Measurements from ENCODE around the gene ZNF446. TPM values are rescaled to one million over a fixed set of nuclear protein-coding genes. Genes with fewer than 3 reads are reported as not detected.

The ZNF446 gene
- total and polyA plus RNA-seq, 7 donors = 3.5 to 8.7 (median 6.2) TPM

GRCh38 chr19:58520257-58520599, 44.1 kb downstream of the ZNF446 start:
- intact Hi-C loops (cut with DNase I) = loop anchor here in 1 of 2 donors (2.0 kb wide), 1 partner anchor 23 kb away; no protein-coding TSS in a partner anchor
- Histone ChIP-seq H3K4me3 (peak overlapping the region; percentile 98), H3K9me3 (no peaks in the 10 kb centered on the region), H3K36me3 (ENCODE audit: insufficient read depth in 1 of 2, low read depth in 1 of 2) (peaks cover 0 to 20% of the 10 kb centered on the region in 2 donors), H3K27me3 (ENCODE audit: insufficient read depth in 3 of 3, low read length in 2 of 3) (no peaks in the 10 kb centered on the region), H3K4me1 (peaks cover 27% of the 10 kb centered on the region), H3K27ac (peak overlapping the region; percentile 97)
- DNase-seq (no peak), ATAC-seq (peak in 2 of 4 donors; percentile 24 to 39)
- no peak for TF ChIP-seq CTCF (IDR thresholded peaks at IDR 0.05)
- 4 to 9% (median 7%) methylated on average over 7 of the region's 7 CpGs for WGBS, 3 donors

- no peaks in the 10 kb centered on the region for H3K27me3 ChIP-seq (ENCODE audit: insufficient read depth in 3 of 3, low read length in 2 of 3)
- no peaks in the 10 kb centered on the region for H3K9me3 ChIP-seq
- no peak for ATAC-seq
- no peak for TF ChIP-seq CTCF (IDR thresholded peaks at IDR 0.05)
- H3K4me1 ChIP-seq = peaks cover 17% of the 10 kb centered on the region
- 45 to 50% (median 46%) methylated on average over 4 of the region's 4 CpGs for WGBS, 3 donors
- H3K27ac ChIP-seq = peak overlapping the region; percentile 6
- DNase-seq = no peak
- H3K36me3 ChIP-seq (ENCODE audit: insufficient read depth in 1 of 2, low read depth in 1 of 2) = peaks cover 0 to 9% of the 10 kb centered on the region in 2 donors
- intact Hi-C loops (cut with DNase I) = loop anchor here in 1 of 2 donors (2.0 kb wide), 1 partner anchor 21 kb away; no protein-coding TSS in a partner anchor
- no peak overlapping the region for H3K4me3 ChIP-seq
These were observed 45.5 kb downstream of the ZNF446 start for GRCh38 chr19:58521651-58522050.

GRCh38 chr19:58522709-58523108, 46.6 kb downstream of the ZNF446 start:
- no peak for ATAC-seq

GRCh38 chr19:58529405-58529804, 53.3 kb downstream of the ZNF446 start:
- WGBS, 3 donors = 75 to 81% (median 78%) methylated on average over 3 of the region's 3 CpGs
- no peak for TF ChIP-seq CTCF (IDR thresholded peaks at IDR 0.05)
- intact Hi-C loops (cut with DNase I) = no loop called here
- Histone ChIP-seq H3K9me3 (no peaks in the 10 kb centered on the region), H3K36me3 (ENCODE audit: insufficient read depth in 1 of 2, low read depth in 1 of 2) (no peaks in the 10 kb centered on the region), H3K27ac (no peak overlapping the region), H3K4me1 (no peaks in the 10 kb centered on the region), H3K27me3 (ENCODE audit: insufficient read depth in 3 of 3, low read length in 2 of 3) (peaks cover 0 to 7% (median 0%) of the 10 kb centered on the region in 3 donors), H3K4me3 (no peak overlapping the region)
- DNase-seq (no peak), ATAC-seq (no peak)

More at GRCh38 chr19:58522709-58523108, 46.6 kb downstream of the ZNF446 start:
- intact Hi-C loops (cut with DNase I) = no loop called here
- Histone ChIP-seq H3K27me3 (ENCODE audit: insufficient read depth in 3 of 3, low read length in 2 of 3) (no peaks in the 10 kb centered on the region), H3K4me1 (peaks cover 17% of the 10 kb centered on the region), H3K4me3 (no peak overlapping the region), H3K9me3 (no peaks in the 10 kb centered on the region), H3K27ac (no peak overlapping the region), H3K36me3 (ENCODE audit: insufficient read depth in 1 of 2, low read depth in 1 of 2) (no peaks in the 10 kb centered on the region)
- no peak for DNase-seq
- WGBS, 3 donors = 78 to 85% (median 80%) methylated on average over 3 of the region's 3 CpGs
- no peak for TF ChIP-seq CTCF (IDR thresholded peaks at IDR 0.05)

Other genes starting within 250 kb of the ZNF446 start
- 10 to 100 TPM in 1 of 4 donors, 1 to 10 TPM in 3; 2.4 to 15.3 (median 5.1) TPM for gene ZNF544, start 247.4 kb upstream of the ZNF446 start, total RNA-seq
- gene ZNF544, start 247.4 kb upstream of the ZNF446 start, polyA plus RNA-seq = 1 to 10 TPM; 3.8 to 8.1 (median 7.8) TPM
- 1 to 10 TPM; 1.5 to 2.5 (median 2.0) TPM for gene ZNF8, start 197.4 kb upstream of the ZNF446 start, total RNA-seq
- gene ZNF8, start 197.4 kb upstream of the ZNF446 start, polyA plus RNA-seq = 1 to 10 TPM in 1 of 3 donors, under 1 TPM in 2; 0.35 to 1.3 (median 0.86) TPM
- gene ERVK3-1, start 171.0 kb upstream of the ZNF446 start, total RNA-seq = 10 to 100 TPM; 13.9 to 33.3 (median 16.4) TPM
- 10 to 100 TPM; 29.5 to 81.0 (median 77.4) TPM for gene ERVK3-1, start 171.0 kb upstream of the ZNF446 start, polyA plus RNA-seq
- 1 to 10 TPM; 2.0 to 3.1 (median 2.4) TPM for gene ZSCAN22, start 149.4 kb upstream of the ZNF446 start, total RNA-seq
- 1 to 10 TPM; 1.1 to 1.8 (median 1.8) TPM for gene ZSCAN22, start 149.4 kb upstream of the ZNF446 start, polyA plus RNA-seq
- 1 to 10 TPM; 1.6 to 5.4 (median 3.8) TPM for gene A1BG, start 122.9 kb upstream of the ZNF446 start, total RNA-seq
- 10 to 100 TPM in 2 of 3 donors, 1 to 10 TPM in 1; 5.2 to 12.0 (median 10.0) TPM for gene A1BG, start 122.9 kb upstream of the ZNF446 start, polyA plus RNA-seq
- under 1 TPM; 0.08 to 0.30 (median 0.18) TPM for gene ZNF497, start 113.6 kb upstream of the ZNF446 start, total RNA-seq
- gene ZNF497, start 113.6 kb upstream of the ZNF446 start, polyA plus RNA-seq = under 1 TPM; 0.13 to 0.43 (median 0.30) TPM
- under 1 TPM; 0.10 to 0.34 (median 0.20) TPM for gene ZNF837, start 95.3 kb upstream of the ZNF446 start, total RNA-seq
- gene ZNF837, start 95.3 kb upstream of the ZNF446 start, polyA plus RNA-seq = under 1 TPM; 0.08 to 0.33 (median 0.24) TPM
- 100 to 1,000 TPM; 513 to 839 (median 740) TPM for gene RPS5, start 89.1 kb upstream of the ZNF446 start, total RNA-seq
- 1,000 to 10,000 TPM; 1,118 to 2,384 (median 1,312) TPM for gene RPS5, start 89.1 kb upstream of the ZNF446 start, polyA plus RNA-seq
- gene RNF225, start 80.7 kb upstream of the ZNF446 start, total RNA-seq = not detected
- not detected for gene RNF225, start 80.7 kb upstream of the ZNF446 start, polyA plus RNA-seq
- gene ZNF584, start 67.7 kb upstream of the ZNF446 start, total RNA-seq = 10 to 100 TPM in 3 of 4 donors, 1 to 10 TPM in 1; 9.5 to 16.2 (median 13.3) TPM
- 10 to 100 TPM in 2 of 3 donors, 1 to 10 TPM in 1; 8.7 to 23.8 (median 11.6) TPM for gene ZNF584, start 67.7 kb upstream of the ZNF446 start, polyA plus RNA-seq
- 1 to 10 TPM; 2.1 to 5.2 (median 4.3) TPM for gene ZNF132, start 36.2 kb upstream of the ZNF446 start, total RNA-seq
- 1 to 10 TPM; 1.4 to 2.7 (median 1.6) TPM for gene ZNF132, start 36.2 kb upstream of the ZNF446 start, polyA plus RNA-seq
- 1 to 10 TPM; 4.4 to 8.9 (median 4.9) TPM for gene ZNF324B, start 24.7 kb upstream of the ZNF446 start, total RNA-seq
- 1 to 10 TPM; 2.5 to 6.2 (median 2.9) TPM for gene ZNF324B, start 24.7 kb upstream of the ZNF446 start, polyA plus RNA-seq
- gene ZNF324, start 9.3 kb upstream of the ZNF446 start, total RNA-seq = 1 to 10 TPM; 3.5 to 7.2 (median 4.8) TPM
- 1 to 10 TPM; 2.1 to 6.4 (median 3.1) TPM for gene ZNF324, start 9.3 kb upstream of the ZNF446 start, polyA plus RNA-seq
- gene SLC27A5, start 35.6 kb downstream of the ZNF446 start, total RNA-seq = 1 to 10 TPM; 3.1 to 6.6 (median 4.0) TPM
- gene SLC27A5, start 35.6 kb downstream of the ZNF446 start, polyA plus RNA-seq = 10 to 100 TPM in 2 of 3 donors, 1 to 10 TPM in 1; 6.1 to 11.0 (median 10.6) TPM
- 10 to 100 TPM in 1 of 4 donors, 1 to 10 TPM in 3; 7.7 to 13.0 (median 9.9) TPM for gene ZBTB45, start 43.5 kb downstream of the ZNF446 start, total RNA-seq
- 10 to 100 TPM in 1 of 3 donors, 1 to 10 TPM in 2; 6.2 to 12.5 (median 8.5) TPM for gene ZBTB45, start 43.5 kb downstream of the ZNF446 start, polyA plus RNA-seq
- gene TRIM28, start 67.7 kb downstream of the ZNF446 start, total RNA-seq = 100 to 1,000 TPM; 165 to 212 (median 197) TPM
- gene TRIM28, start 67.7 kb downstream of the ZNF446 start, polyA plus RNA-seq = 100 to 1,000 TPM; 141 to 154 (median 147) TPM
- 100 to 1,000 TPM in 2 of 4 donors, 10 to 100 TPM in 2; 96.5 to 126 (median 103) TPM for gene CHMP2A, start 78.8 kb downstream of the ZNF446 start, total RNA-seq
- 100 to 1,000 TPM; 149 to 184 (median 157) TPM for gene CHMP2A, start 78.8 kb downstream of the ZNF446 start, polyA plus RNA-seq
- gene UBE2M, start 82.3 kb downstream of the ZNF446 start, total RNA-seq = 100 to 1,000 TPM in 3 of 4 donors, 10 to 100 TPM in 1; 95.4 to 146 (median 125) TPM
- gene UBE2M, start 82.3 kb downstream of the ZNF446 start, polyA plus RNA-seq = 100 to 1,000 TPM in 2 of 3 donors, 10 to 100 TPM in 1; 86.8 to 146 (median 145) TPM
- gene MZF1, start 97.0 kb downstream of the ZNF446 start, total RNA-seq = 10 to 100 TPM in 2 of 4 donors, 1 to 10 TPM in 2; 8.2 to 13.0 (median 11.1) TPM
- 10 to 100 TPM in 1 of 3 donors, 1 to 10 TPM in 2; 5.0 to 12.5 (median 8.2) TPM for gene MZF1, start 97.0 kb downstream of the ZNF446 start, polyA plus RNA-seq